HFF-Myc (cell line): ENCODE measurements around the gene YES1.
"Not testable (repeated sequence)": the region's sequence is repeated elsewhere in the genome, so short reads cannot be mapped to it uniquely, and the experiment has no call there.

Experiments
- DNase-seq: peaks from one replicate; pipeline ENCODE4 v3.0.0-alpha.2; 2011; ENCODE audit warnings: low read depth; ENCODE audit errors: extremely low read depth
- H3K4me3 ChIP-seq: replicated peaks from 2 replicates; pipeline ENCODE4 v1.5.1; 2011; ENCODE audit warnings: low read depth, mild to moderate bottlenecking, control low read depth, low read length
- TF ChIP-seq, protein P1 (sequence below): IDR thresholded peaks from 2 replicates; pipeline ENCODE4 v1.5.1; 2012; ENCODE audit warnings: mild to moderate bottlenecking, low read depth, low read length, control low read depth; ENCODE audit errors: missing control alignments

YES1 gene

DNA sequence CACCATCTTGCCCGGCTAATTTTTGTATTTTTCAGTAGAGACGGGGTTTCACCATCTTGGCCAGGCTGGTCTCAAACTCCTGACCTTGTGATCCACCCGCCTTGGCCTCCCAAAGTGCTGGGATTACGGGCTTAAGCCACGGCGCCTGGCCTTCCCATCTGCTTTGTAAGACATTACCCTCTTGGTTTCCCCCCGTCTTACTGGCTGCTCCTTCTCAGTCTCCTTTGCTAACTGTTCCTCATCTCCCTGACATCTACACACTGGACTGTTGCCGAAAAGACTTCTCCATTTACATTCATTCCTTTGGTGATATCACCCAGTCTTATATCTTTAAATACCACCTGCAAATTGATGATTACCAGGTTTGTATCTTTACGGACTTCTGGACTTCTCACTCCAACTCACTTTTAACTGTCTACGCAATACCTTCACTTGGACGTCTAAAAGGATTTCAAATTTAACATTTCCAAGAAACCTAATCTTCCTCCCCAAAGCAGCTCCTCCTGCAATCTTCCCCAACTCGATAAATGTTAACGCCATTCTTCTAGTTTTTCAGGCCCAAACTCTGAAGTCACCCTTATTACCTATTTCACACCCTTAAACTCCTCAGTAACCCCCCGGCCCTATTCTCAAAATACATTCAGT lies 37.9 kb downstream of the YES1 start:
- H3K4me3 ChIP-seq = no peak overlapping the region
- TF ChIP-seq, protein P1, sequence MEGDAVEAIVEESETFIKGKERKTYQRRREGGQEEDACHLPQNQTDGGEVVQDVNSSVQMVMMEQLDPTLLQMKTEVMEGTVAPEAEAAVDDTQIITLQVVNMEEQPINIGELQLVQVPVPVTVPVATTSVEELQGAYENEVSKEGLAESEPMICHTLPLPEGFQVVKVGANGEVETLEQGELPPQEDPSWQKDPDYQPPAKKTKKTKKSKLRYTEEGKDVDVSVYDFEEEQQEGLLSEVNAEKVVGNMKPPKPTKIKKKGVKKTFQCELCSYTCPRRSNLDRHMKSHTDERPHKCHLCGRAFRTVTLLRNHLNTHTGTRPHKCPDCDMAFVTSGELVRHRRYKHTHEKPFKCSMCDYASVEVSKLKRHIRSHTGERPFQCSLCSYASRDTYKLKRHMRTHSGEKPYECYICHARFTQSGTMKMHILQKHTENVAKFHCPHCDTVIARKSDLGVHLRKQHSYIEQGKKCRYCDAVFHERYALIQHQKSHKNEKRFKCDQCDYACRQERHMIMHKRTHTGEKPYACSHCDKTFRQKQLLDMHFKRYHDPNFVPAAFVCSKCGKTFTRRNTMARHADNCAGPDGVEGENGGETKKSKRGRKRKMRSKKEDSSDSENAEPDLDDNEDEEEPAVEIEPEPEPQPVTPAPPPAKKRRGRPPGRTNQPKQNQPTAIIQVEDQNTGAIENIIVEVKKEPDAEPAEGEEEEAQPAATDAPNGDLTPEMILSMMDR = no peak
- no peak for DNase-seq

GRCh38 chr18:770583-770961 lies 41.5 kb downstream of the YES1 start:
- DNase-seq = no peak
- no peak overlapping the region for H3K4me3 ChIP-seq
- TF ChIP-seq, protein P1 = no peak

GRCh38 chr18:767961-768360 lies 44.1 kb downstream of the YES1 start:
- TF ChIP-seq, protein P1 = no peak
- no peak overlapping the region for H3K4me3 ChIP-seq
- no peak for DNase-seq

DNA sequence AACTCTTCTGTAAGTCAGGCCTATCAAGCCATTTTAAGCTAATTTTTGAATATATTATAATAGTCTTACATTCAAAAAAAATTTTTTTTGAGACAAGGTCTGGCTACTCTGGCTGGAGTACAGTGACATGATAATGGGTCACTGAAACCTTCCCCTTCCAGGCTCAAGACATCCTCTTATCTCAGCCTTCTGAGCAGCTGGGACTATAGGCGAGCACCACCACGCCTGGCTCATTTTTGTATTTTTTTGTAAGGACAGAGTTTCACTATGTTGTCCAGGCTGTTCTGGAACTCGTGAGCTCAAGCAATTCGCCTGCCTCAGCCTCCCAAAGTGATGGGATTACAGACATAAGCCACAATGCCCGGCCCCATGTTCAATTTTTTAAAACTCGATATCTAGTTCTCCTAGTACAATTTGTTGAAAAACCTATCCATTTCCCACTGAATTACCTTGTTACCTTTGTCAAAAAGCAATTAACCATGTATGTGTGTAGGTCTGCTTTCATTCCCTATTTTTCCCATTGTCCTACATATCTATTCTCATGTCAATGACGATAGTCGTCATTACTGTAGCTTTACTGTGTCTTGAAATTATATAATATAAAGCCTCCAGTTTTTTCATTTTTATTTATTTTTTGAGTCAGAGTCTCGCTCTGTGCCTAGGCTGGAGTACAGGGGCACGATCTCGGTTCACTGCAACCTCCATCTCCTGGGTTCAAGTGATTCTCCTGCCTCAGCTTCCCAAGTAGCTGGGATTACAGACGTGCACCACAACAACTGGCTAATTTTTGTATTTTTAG lies 44.8 kb downstream of the YES1 start:
- no peak overlapping the region for H3K4me3 ChIP-seq
- TF ChIP-seq, protein P1 = no peak
- no peak for DNase-seq

- H3K4me3 ChIP-seq = no peak overlapping the region
- TF ChIP-seq, protein P1 = no peak
- DNase-seq = no peak
Observed at GRCh38 chr18:766550-766860, 45.5 kb downstream of the YES1 start.

DNA sequence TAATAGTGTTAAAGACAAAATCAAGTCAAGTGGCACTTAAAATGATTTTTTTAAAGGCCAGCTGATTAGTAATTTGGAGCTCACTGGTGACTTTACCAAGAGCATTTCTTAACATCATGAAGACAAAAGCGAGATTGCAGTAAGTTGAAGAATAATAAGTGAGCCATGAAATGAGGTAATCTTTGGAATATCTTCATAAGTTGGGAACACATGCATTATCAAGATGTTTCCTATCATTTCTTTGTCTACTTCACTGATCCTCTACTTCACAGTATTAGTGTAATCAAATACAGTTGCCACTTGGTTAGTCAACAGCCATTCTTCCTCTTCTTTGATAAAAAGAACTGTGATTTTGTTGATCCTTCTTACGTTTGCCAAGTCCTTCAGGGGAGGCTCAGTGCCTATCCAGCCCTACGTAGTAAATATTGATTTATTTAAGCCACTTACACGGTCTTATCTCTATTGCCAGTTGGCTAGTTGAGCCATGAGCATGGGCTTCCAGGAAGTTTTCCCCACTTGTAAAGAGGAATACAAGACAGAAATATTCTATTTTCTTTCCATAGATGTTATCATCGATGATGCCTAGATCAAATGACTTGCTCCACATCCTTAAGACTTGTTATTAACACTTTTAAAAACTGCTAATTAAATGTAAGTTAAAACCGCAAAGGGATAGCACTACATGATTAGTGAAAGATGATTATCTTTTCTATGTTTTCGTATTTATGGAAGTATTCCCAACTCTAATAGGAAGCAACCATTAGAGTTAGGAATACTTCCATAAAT lies 46.1 kb downstream of the YES1 start:
- TF ChIP-seq, protein P1 = no peak
- no peak overlapping the region for H3K4me3 ChIP-seq
- DNase-seq = no peak

GRCh38 chr18:759864-760263 lies 52.2 kb downstream of the YES1 start:
- not testable (repeated sequence) for H3K4me3 ChIP-seq, DNase-seq
